HEK293 (cell line): Measurements from ENCODE around the gene ATP7B.

Experiments used
- GLI2 ChIP-seq: fragments of 450-650 bp; formaldehyde crosslinking; IDR thresholded peaks from 2 replicates; pipeline ENCODE4; 2017; ENCODE audit warnings: missing biosample characterization, missing genetic modification characterization, low read depth, borderline replicate concordance
- KLF9 ChIP-seq: fragments of 450-650 bp; formaldehyde crosslinking; IDR thresholded peaks from 2 replicates; pipeline ENCODE4 v1.5.1; 2016; ENCODE audit warnings: missing biosample characterization, missing genetic modification characterization, low read depth
- TF ChIP-seq, protein P1 (sequence below): fragments of 450-650 bp; IDR thresholded peaks from 2 replicates; pipeline ENCODE4 v1.5.1; 2018; ENCODE audit warnings: missing biosample characterization, missing genetic modification characterization

DNA sequence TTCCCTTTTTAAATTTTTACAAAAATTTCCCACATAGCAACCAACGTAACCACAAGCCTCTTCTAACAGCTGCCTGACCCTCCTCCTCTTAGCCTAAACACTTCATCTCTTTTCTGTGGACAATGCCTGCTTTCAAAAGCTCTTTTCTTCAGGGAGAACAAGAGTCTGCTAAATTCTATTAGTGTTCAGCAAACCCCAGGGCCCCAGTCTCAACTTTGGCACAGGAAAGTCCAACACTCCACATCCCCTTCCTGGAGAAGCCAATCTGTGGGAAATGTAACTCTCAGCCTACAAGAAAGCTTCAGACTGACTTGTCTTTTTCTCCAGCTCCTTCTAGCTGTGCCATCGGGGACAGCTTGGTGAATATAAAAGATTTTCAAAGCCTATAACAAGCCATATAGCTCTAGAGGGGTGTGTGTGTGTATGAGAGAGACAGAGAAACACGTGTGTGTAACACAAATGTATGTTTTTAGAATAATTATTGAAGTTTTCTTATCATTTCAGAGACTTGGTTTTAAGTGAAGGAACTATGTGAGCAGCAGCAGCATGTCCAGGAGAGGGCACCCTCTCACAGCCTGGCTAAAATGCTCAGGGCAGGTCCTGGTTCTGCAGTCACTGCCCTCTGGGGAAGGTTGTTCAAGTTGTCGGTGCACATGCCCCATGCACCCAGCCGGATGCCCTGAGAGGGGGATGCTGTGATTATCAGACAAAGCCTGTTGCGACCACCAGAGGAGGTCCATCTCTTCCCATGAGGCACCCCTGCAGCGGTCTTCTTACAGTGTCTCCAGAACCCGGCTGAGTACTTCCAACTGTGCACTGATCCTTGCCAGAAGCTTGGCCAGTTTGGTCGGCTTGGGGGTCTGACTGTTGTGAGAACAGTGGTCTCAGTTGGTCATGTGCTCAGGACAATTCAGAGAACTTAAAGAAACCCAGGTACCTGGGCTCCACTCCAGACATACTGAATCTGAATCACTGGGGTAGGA, 115.1 kb downstream of the ATP7B start:
- TF ChIP-seq KLF9 (tag by site-specific recombination) (no peak), GLI2 (tag by site-specific recombination) (no peak)
- TF ChIP-seq, protein P1, sequence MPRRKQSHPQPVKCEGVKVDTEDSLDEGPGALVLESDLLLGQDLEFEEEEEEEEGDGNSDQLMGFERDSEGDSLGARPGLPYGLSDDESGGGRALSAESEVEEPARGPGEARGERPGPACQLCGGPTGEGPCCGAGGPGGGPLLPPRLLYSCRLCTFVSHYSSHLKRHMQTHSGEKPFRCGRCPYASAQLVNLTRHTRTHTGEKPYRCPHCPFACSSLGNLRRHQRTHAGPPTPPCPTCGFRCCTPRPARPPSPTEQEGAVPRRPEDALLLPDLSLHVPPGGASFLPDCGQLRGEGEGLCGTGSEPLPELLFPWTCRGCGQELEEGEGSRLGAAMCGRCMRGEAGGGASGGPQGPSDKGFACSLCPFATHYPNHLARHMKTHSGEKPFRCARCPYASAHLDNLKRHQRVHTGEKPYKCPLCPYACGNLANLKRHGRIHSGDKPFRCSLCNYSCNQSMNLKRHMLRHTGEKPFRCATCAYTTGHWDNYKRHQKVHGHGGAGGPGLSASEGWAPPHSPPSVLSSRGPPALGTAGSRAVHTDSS: no peak
